ENCODE data around the gene AP1B1. TPM values are rescaled to one million over a fixed set of nuclear protein-coding genes. Genes with fewer than 3 reads are reported as not detected.
"Not testable (repeated sequence)": the region's sequence is repeated elsewhere in the genome, so short reads cannot be mapped to it uniquely, and the experiment has no call there.

The AP1B1 gene
- total and polyA plus RNA-seq, 4 donors: 17.6 to 63.4 (median 44.0) TPM

DNA sequence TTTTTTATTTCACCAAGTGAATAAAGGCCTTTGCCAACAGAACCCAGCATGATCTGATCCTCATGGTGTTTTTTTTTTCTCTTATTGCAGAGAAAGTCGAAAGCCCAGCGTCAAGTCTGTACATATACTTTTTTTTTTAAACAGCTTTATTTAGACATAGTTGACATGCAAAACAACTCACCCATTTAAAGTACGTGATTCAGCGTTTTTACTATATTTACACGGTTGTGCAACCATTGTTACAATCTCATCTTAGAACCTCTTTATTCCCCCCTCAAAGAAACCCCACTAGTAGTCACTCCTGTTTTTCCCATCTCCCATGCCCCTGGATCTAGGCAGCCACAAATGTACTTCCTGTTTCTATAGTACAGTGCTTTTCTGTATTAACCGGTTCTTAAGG lies 20.6 kb upstream of the AP1B1 start:
- TF ChIP-seq HNF4A (conservative IDR thresholded peaks at IDR 0.05) (no peak), EGR1 (IDR thresholded peaks at IDR 0.05; ENCODE audit: low read depth in 2 of 2) (no peak), RXRA (IDR thresholded peaks at IDR 0.05) (no peak), FOXA2 (IDR thresholded peaks at IDR 0.05) (no peak), FOXA1 (IDR thresholded peaks at IDR 0.05) (no peak), RAD21 (IDR thresholded peaks at IDR 0.05) (no peak), HNF4G (IDR thresholded peaks at IDR 0.05) (no peak)
- H3K9ac ChIP-seq (ENCODE audit: low read depth in 1 of 2, low read length in 2 of 2): no peak overlapping the region
- WGBS: 70% methylated on average over 6 of the region's 6 CpGs
- no peak overlapping the region for H3K27ac ChIP-seq (ENCODE audit: low read depth in 1 of 2, low read length in 2 of 2)
- H3K4me3 ChIP-seq (ENCODE audit: low read depth in 1 of 3, low read length in 3 of 3): no peak overlapping the region
- H3K27me3 ChIP-seq (ENCODE audit: control insufficient read depth in 4 of 4, insufficient read depth in 4 of 4, low read length in 3 of 4): no peaks in the 10 kb centered on the region
- H3K4me1 ChIP-seq (ENCODE audit: control insufficient read depth in 4 of 4, insufficient read depth in 4 of 4, low read length in 3 of 4): no peaks in the 10 kb centered on the region
- no peaks in the 10 kb centered on the region for H3K9me3 ChIP-seq (ENCODE audit: control insufficient read depth in 4 of 4, low read length in 3 of 4)
- no peak for DNase-seq (ENCODE audit: low spot score)
- no peaks in the 10 kb centered on the region for H3K36me3 ChIP-seq (ENCODE audit: control insufficient read depth in 4 of 4, insufficient read depth in 3 of 4, low read depth in 1 of 4, low read length in 3 of 4)

DNA sequence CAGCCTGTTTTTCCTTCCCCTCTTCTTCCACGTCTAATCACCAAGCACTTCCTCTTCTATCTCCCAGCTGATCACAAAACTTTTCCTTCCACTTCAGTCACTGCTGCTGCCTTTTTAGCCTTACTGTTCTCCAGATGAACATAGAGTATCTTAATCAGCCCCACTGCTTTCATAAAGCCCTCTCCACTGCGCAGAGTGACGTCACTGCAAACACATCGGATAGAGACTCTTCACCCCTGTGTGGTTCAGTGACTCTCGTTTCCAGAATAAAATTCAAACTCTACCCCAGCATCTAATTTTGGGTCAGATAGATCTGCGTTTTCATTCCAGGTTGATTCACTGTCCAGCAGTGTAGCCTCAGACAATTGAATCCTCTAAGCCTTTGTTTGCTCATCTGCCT lies 13.2 kb upstream of the AP1B1 start:
- not testable (repeated sequence) for DNase-seq (ENCODE audit: low spot score); H3K27ac ChIP-seq (ENCODE audit: low read depth in 1 of 2, low read length in 2 of 2); H3K27me3 ChIP-seq (ENCODE audit: control insufficient read depth in 4 of 4, insufficient read depth in 4 of 4, low read length in 3 of 4); H3K4me3 ChIP-seq (ENCODE audit: low read depth in 1 of 3, low read length in 3 of 3); H3K36me3 ChIP-seq (ENCODE audit: control insufficient read depth in 4 of 4, insufficient read depth in 3 of 4, low read depth in 1 of 4, low read length in 3 of 4); H3K9me3 ChIP-seq (ENCODE audit: control insufficient read depth in 4 of 4, low read length in 3 of 4); H3K4me1 ChIP-seq (ENCODE audit: control insufficient read depth in 4 of 4, insufficient read depth in 4 of 4, low read length in 3 of 4); H3K9ac ChIP-seq (ENCODE audit: low read depth in 1 of 2, low read length in 2 of 2)
- 80% methylated on average over 6 of the region's 6 CpGs for WGBS

DNA sequence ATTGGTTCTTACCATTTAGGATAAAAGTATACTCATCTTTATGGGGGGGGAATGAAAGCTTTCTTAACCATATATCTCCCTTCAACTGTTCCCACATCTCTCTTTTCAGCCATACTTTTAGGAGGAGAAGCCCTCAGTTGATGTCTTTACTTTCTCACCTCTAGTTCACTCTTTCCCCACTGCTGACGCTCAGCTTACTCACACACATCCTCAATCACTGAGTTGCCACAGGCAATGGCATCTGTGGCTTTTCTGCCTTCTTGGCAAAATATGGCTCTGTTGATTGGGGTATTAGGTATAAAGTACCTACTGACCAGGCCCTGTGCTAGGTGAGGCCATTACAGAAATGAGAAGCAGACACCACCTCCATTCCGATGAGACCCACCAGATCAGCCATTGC lies 12.2 kb upstream of the AP1B1 start:
- no peak for DNase-seq (ENCODE audit: low spot score)
- H3K4me3 ChIP-seq (ENCODE audit: low read depth in 1 of 3, low read length in 3 of 3): no peak overlapping the region
- H3K9ac ChIP-seq (ENCODE audit: low read depth in 1 of 2, low read length in 2 of 2): no peak overlapping the region
- H3K27ac ChIP-seq (ENCODE audit: low read depth in 1 of 2, low read length in 2 of 2): no peak overlapping the region
- no peaks in the 10 kb centered on the region for H3K36me3 ChIP-seq (ENCODE audit: control insufficient read depth in 4 of 4, insufficient read depth in 3 of 4, low read depth in 1 of 4, low read length in 3 of 4)
- TF ChIP-seq SP1 (IDR thresholded peaks at IDR 0.05): no peak
- TF ChIP-seq FOXA1 (IDR thresholded peaks at IDR 0.05): no peak
- no peak for TF ChIP-seq EGR1 (IDR thresholded peaks at IDR 0.05; ENCODE audit: low read depth in 2 of 2)
- TF ChIP-seq HNF4A (conservative IDR thresholded peaks at IDR 0.05): no peak
- TF ChIP-seq TAF1 (conservative IDR thresholded peaks at IDR 0.05): no peak
- TF ChIP-seq, protein P1, sequence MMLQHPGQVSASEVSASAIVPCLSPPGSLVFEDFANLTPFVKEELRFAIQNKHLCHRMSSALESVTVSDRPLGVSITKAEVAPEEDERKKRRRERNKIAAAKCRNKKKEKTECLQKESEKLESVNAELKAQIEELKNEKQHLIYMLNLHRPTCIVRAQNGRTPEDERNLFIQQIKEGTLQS (IDR thresholded peaks at IDR 0.05): no peak
- TF ChIP-seq, protein P2, sequence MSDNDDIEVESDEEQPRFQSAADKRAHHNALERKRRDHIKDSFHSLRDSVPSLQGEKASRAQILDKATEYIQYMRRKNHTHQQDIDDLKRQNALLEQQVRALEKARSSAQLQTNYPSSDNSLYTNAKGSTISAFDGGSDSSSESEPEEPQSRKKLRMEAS (IDR thresholded peaks at IDR 0.05): no peak
- TF ChIP-seq NR2F2 (IDR thresholded peaks at IDR 0.05): no peak
- TF ChIP-seq HNF4G (IDR thresholded peaks at IDR 0.05): no peak
- TF ChIP-seq, protein P3, sequence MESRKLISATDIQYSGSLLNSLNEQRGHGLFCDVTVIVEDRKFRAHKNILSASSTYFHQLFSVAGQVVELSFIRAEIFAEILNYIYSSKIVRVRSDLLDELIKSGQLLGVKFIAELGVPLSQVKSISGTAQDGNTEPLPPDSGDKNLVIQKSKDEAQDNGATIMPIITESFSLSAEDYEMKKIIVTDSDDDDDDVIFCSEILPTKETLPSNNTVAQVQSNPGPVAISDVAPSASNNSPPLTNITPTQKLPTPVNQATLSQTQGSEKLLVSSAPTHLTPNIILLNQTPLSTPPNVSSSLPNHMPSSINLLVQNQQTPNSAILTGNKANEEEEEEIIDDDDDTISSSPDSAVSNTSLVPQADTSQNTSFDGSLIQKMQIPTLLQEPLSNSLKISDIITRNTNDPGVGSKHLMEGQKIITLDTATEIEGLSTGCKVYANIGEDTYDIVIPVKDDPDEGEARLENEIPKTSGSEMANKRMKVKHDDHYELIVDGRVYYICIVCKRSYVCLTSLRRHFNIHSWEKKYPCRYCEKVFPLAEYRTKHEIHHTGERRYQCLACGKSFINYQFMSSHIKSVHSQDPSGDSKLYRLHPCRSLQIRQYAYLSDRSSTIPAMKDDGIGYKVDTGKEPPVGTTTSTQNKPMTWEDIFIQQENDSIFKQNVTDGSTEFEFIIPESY (IDR thresholded peaks at IDR 0.05): no peak
- TF ChIP-seq JUND (IDR thresholded peaks at IDR 0.05): no peak
- TF ChIP-seq YY1 (IDR thresholded peaks at IDR 0.05): no peak
- TF ChIP-seq GABPA (IDR thresholded peaks at IDR 0.05 in 1 of 2, conservative IDR thresholded peaks at IDR 0.05 in 1 of 2): no peak
- no peak for TF ChIP-seq RAD21 (IDR thresholded peaks at IDR 0.05)
- no peak for TF ChIP-seq FOXA2 (IDR thresholded peaks at IDR 0.05)
- TF ChIP-seq, protein P4, sequence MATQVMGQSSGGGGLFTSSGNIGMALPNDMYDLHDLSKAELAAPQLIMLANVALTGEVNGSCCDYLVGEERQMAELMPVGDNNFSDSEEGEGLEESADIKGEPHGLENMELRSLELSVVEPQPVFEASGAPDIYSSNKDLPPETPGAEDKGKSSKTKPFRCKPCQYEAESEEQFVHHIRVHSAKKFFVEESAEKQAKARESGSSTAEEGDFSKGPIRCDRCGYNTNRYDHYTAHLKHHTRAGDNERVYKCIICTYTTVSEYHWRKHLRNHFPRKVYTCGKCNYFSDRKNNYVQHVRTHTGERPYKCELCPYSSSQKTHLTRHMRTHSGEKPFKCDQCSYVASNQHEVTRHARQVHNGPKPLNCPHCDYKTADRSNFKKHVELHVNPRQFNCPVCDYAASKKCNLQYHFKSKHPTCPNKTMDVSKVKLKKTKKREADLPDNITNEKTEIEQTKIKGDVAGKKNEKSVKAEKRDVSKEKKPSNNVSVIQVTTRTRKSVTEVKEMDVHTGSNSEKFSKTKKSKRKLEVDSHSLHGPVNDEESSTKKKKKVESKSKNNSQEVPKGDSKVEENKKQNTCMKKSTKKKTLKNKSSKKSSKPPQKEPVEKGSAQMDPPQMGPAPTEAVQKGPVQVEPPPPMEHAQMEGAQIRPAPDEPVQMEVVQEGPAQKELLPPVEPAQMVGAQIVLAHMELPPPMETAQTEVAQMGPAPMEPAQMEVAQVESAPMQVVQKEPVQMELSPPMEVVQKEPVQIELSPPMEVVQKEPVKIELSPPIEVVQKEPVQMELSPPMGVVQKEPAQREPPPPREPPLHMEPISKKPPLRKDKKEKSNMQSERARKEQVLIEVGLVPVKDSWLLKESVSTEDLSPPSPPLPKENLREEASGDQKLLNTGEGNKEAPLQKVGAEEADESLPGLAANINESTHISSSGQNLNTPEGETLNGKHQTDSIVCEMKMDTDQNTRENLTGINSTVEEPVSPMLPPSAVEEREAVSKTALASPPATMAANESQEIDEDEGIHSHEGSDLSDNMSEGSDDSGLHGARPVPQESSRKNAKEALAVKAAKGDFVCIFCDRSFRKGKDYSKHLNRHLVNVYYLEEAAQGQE (IDR thresholded peaks at IDR 0.05): no peak
- TF ChIP-seq RXRA (IDR thresholded peaks at IDR 0.05): no peak
- TF ChIP-seq, protein P5, sequence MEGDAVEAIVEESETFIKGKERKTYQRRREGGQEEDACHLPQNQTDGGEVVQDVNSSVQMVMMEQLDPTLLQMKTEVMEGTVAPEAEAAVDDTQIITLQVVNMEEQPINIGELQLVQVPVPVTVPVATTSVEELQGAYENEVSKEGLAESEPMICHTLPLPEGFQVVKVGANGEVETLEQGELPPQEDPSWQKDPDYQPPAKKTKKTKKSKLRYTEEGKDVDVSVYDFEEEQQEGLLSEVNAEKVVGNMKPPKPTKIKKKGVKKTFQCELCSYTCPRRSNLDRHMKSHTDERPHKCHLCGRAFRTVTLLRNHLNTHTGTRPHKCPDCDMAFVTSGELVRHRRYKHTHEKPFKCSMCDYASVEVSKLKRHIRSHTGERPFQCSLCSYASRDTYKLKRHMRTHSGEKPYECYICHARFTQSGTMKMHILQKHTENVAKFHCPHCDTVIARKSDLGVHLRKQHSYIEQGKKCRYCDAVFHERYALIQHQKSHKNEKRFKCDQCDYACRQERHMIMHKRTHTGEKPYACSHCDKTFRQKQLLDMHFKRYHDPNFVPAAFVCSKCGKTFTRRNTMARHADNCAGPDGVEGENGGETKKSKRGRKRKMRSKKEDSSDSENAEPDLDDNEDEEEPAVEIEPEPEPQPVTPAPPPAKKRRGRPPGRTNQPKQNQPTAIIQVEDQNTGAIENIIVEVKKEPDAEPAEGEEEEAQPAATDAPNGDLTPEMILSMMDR (IDR thresholded peaks at IDR 0.05; ENCODE audit: low read depth, low read length, missing input control): no peak
- WGBS: 91% methylated on average over 2 of the region's 2 CpGs
- H3K4me1 ChIP-seq (ENCODE audit: control insufficient read depth in 4 of 4, insufficient read depth in 4 of 4, low read length in 3 of 4): no peaks in the 10 kb centered on the region
- no peaks in the 10 kb centered on the region for H3K27me3 ChIP-seq (ENCODE audit: control insufficient read depth in 4 of 4, insufficient read depth in 4 of 4, low read length in 3 of 4)
- H3K9me3 ChIP-seq (ENCODE audit: control insufficient read depth in 4 of 4, low read length in 3 of 4): no peaks in the 10 kb centered on the region
